Pons (tissue), 1 donor: ENCODE measurements around the gene ZFYVE28.
"Not testable (repeated sequence)": the region's sequence is repeated elsewhere in the genome, so short reads cannot be mapped to it uniquely, and the experiment has no call there.

Source experiments
- DNase-seq: peaks from one replicate; pipeline ENCODE4 v3.0.0-alpha.2; 2016; ENCODE audit warnings: low spot score

ZFYVE28 gene

GRCh38 chr4:2248044-2248780, 170.2 kb downstream of the ZFYVE28 start:
- no peak for DNase-seq

- DNase-seq: no peak
Observed at GRCh38 chr4:2247128-2248043, 171.1 kb downstream of the ZFYVE28 start.

GRCh38 chr4:2246384-2247127, 171.9 kb downstream of the ZFYVE28 start:
- DNase-seq: no peak

GRCh38 chr4:2245787-2246275, 172.6 kb downstream of the ZFYVE28 start:
- DNase-seq: no peak

- no peak for DNase-seq
Observed at GRCh38 chr4:2245057-2245786, 173.2 kb downstream of the ZFYVE28 start.

- DNase-seq: peak; percentile 79
Observed at GRCh38 chr4:2243681-2244380, 174.6 kb downstream of the ZFYVE28 start.

- peak; percentile 97 for DNase-seq
Observed at GRCh38 chr4:2241410-2242353, 176.8 kb downstream of the ZFYVE28 start, which contains the start of the genes HAUS3 and POLN. TSS of gene HAUS3 (minus strand) at chr4:2242121. CDS start at chr4:2240946, 1,175 bp downstream. TSS of gene POLN (minus strand) at chr4:2242121. CDS start at chr4:2229231, 12,890 bp downstream.

GRCh38 chr4:2241003-2241402, 177.4 kb downstream of the ZFYVE28 start:
- DNase-seq: no peak

- no peak for DNase-seq
Observed at GRCh38 chr4:2236944-2237666, 181.3 kb downstream of the ZFYVE28 start.

- no peak for DNase-seq
Observed at GRCh38 chr4:2231082-2231481, 187.4 kb downstream of the ZFYVE28 start.

GRCh38 chr4:2226261-2226660, 192.2 kb downstream of the ZFYVE28 start:
- DNase-seq: no peak

- no peak for DNase-seq
Observed at GRCh38 chr4:2222838-2223237, 195.6 kb downstream of the ZFYVE28 start.

- DNase-seq: not testable (repeated sequence)
Observed at GRCh38 chr4:2221378-2221777, 197.1 kb downstream of the ZFYVE28 start.

GRCh38 chr4:2220016-2220630, 198.3 kb downstream of the ZFYVE28 start:
- DNase-seq: peak; percentile 72
